ENCODE data around the gene IQSEC2.

- TF ChIP-seq CTCF (IDR thresholded peaks at IDR 0.05) = no peak
- TF ChIP-seq JUN (CRISPR knock-in tag; IDR thresholded peaks at IDR 0.05) = no peak
- no peak for TF ChIP-seq MAX (CRISPR knock-in tag; IDR thresholded peaks at IDR 0.05)
- TF ChIP-seq FOXJ3 (CRISPR knock-in tag; IDR thresholded peaks at IDR 0.05; ENCODE audit: borderline replicate concordance) = no peak
- TF ChIP-seq NFYB (CRISPR knock-in tag; conservative IDR thresholded peaks at IDR 0.05; ENCODE audit: low read depth) = no peak
- TF ChIP-seq ATF1 (CRISPR knock-in tag; IDR thresholded peaks at IDR 0.05) = no peak
Measured at GRCh38 chrX:53324803-53325202, 43.4 kb upstream of the IQSEC2 start.
